HUDEP-2 (cell line): Measurements from ENCODE around the gene ACAP3.
A peak's percentile ranks its signal among the peaks of the same experiment; 100 is the strongest.

Source experiments
- DNase-seq, 76 experiments: peaks; one replicate each; lab custom pipeline; 2025; ENCODE audit not compliant: unreplicated experiment in 76 of 76; lab: John Stamatoyannopoulos, UW

The ACAP3 gene

GRCh38 chr1:1344655-1345361 is 37.1 kb upstream of the ACAP3 start:
- peak in 15 of 76 experiments; percentile 17 to 53 (median 31) for DNase-seq

GRCh38 chr1:1343811-1344421 is 36.2 kb upstream of the ACAP3 start:
- no peak for DNase-seq

GRCh38 chr1:1342584-1343115 is 34.9 kb upstream of the ACAP3 start:
- DNase-seq, result no peak

- no peak for DNase-seq
These were observed 34.4 kb upstream of the ACAP3 start for GRCh38 chr1:1342061-1342562.

- no peak for DNase-seq
These were observed 33.9 kb upstream of the ACAP3 start for GRCh38 chr1:1341549-1342021.

- DNase-seq, result no peak
These were observed 33.2 kb upstream of the ACAP3 start for GRCh38 chr1:1340791-1341548.

- DNase-seq, result no peak
These were observed 32.5 kb upstream of the ACAP3 start for GRCh38 chr1:1340185-1340584.

- DNase-seq, result no peak
These were observed 30.5 kb upstream of the ACAP3 start for GRCh38 chr1:1338278-1338677.

- DNase-seq, result peak in 14 of 76 experiments; percentile 7 to 34 (median 20)
These were observed 30.0 kb upstream of the ACAP3 start for GRCh38 chr1:1337793-1338147.

GRCh38 chr1:1336931-1337792 is 29.4 kb upstream of the ACAP3 start:
- DNase-seq, result no peak

GRCh38 chr1:1336446-1336845 is 28.7 kb upstream of the ACAP3 start:
- DNase-seq, result no peak

GRCh38 chr1:1335792-1336248 is 28.1 kb upstream of the ACAP3 start:
- no peak for DNase-seq

- DNase-seq, result no peak
These were observed 27.6 kb upstream of the ACAP3 start for GRCh38 chr1:1335283-1335682.

- DNase-seq, result no peak
These were observed 27.1 kb upstream of the ACAP3 start for GRCh38 chr1:1334835-1335234.

- DNase-seq, result no peak
These were observed 26.0 kb upstream of the ACAP3 start for GRCh38 chr1:1333551-1334241.

GRCh38 chr1:1332774-1333480 is 25.2 kb upstream of the ACAP3 start:
- no peak for DNase-seq

GRCh38 chr1:1332031-1332755 is 24.5 kb upstream of the ACAP3 start:
- no peak for DNase-seq
